HG02981 (cell line): ENCODE data around the gene PROC.
"Not testable (repeated sequence)": the region's sequence is repeated elsewhere in the genome, so short reads cannot be mapped to it uniquely, and the experiment has no call there.

Source experiments
- ATAC-seq: cut with Tn5 transposase; IDR thresholded peaks from one replicate; pipeline ENCODE4 v1.9.1; 2021; ENCODE audit warnings: mild to moderate bottlenecking, moderate library complexity; ENCODE audit not compliant: unreplicated experiment

PROC gene

GRCh38 chr2:127392828-127393578, 25.2 kb upstream of the PROC start:
- ATAC-seq, result no peak

- ATAC-seq, result no peak
Measured at GRCh38 chr2:127394492-127394891, 23.7 kb upstream of the PROC start.

GRCh38 chr2:127397568-127398238, 20.5 kb upstream of the PROC start:
- no peak for ATAC-seq

GRCh38 chr2:127398239-127398590, 20.0 kb upstream of the PROC start:
- peak; percentile 91 for ATAC-seq

- no peak for ATAC-seq
Measured at GRCh38 chr2:127400533-127400896, 17.7 kb upstream of the PROC start.

- no peak for ATAC-seq
Measured at GRCh38 chr2:127400897-127401756, 17.1 kb upstream of the PROC start.

GRCh38 chr2:127401757-127402695, 16.2 kb upstream of the PROC start:
- no peak for ATAC-seq

- ATAC-seq, result no peak
Measured at GRCh38 chr2:127403460-127403859, 14.8 kb upstream of the PROC start.

- ATAC-seq, result no peak
Measured at GRCh38 chr2:127404466-127405254, 13.6 kb upstream of the PROC start.

GRCh38 chr2:127405255-127405610, 13.0 kb upstream of the PROC start:
- no peak for ATAC-seq

- no peak for ATAC-seq
Measured at GRCh38 chr2:127406454-127406853, 11.8 kb upstream of the PROC start.

GRCh38 chr2:127407091-127407490, 11.1 kb upstream of the PROC start:
- ATAC-seq, result no peak

- peak; percentile 23 for ATAC-seq
Measured at GRCh38 chr2:127407661-127408003, 10.6 kb upstream of the PROC start.

- peak; percentile 68 for ATAC-seq
Measured at GRCh38 chr2:127408004-127408806, 10.0 kb upstream of the PROC start.

GRCh38 chr2:127408807-127409099, 9.5 kb upstream of the PROC start:
- ATAC-seq, result no peak

GRCh38 chr2:127409716-127410115, 8.5 kb upstream of the PROC start:
- ATAC-seq, result not testable (repeated sequence)

- no peak for ATAC-seq
Measured at GRCh38 chr2:127410871-127411652, 7.2 kb upstream of the PROC start.

GRCh38 chr2:127411653-127412369, 6.4 kb upstream of the PROC start:
- ATAC-seq, result no peak
